Activated CD4-positive, alpha-beta T cell treated with anti-CD3 and anti-CD28 coated beads for 1 hour (primary cell): ENCODE results near the gene UBXN11.
A peak's percentile ranks its signal among the peaks of the same experiment; 100 is the strongest.
"Not testable (repeated sequence)": the region's sequence is repeated elsewhere in the genome, so short reads cannot be mapped to it uniquely, and the experiment has no call there.

Experiments used
- DNase-seq: peaks from one replicate; pipeline ENCODE4 v3.0.0-alpha.2; 2020

The UBXN11 gene

DNA sequence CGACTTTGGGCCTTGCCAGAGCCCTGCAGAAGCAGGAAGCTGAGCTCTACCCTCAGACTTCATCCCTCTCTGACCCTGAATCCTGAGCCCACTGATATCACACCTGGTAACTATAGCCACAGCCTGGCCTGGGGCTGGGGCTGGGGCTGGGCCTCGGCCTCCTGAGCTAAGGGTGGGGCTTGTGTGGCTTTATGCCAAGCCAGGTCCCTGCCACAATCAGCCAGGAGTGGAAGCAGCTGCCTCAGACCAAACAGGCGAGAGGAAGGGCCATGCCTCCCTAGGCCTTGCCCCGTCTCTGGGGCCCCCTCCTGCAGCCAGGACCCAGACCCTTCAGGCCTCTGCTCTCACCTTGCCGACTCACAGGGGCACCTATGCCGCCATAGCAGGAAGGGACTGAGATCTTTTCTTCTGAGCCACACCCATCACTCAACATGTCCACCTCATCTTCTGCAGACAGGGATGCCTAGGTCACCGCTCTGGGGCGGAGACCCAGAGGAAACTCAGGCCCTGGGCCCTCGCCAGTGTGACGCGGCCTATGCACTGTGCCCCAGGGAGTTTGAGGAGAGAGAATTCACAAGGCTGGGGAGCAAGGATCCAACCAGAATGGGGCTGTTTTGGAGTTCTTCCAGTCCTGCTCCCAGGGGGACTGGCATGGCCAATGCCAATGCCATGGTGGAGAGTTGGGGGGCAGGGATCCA is 5.7 kb downstream of the UBXN11 start:
- DNase-seq = no peak

DNA sequence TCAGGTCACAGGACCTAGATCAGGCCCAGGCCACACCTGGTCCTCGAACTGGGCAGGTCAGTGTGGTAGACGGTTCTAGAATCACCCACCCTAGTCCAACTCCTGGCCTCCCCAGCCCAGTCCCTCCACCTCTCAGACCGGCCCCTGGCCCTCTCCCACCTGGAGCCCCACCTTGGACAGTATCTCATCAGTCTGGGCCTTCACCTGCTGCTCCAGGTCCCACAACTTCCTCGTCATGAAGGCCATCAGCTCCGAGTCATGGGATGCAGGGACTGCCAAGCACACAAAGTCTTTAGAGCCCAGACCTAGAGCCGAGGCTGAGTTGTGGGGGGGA is 8.7 kb downstream of the UBXN11 start:
- no peak for DNase-seq

DNA sequence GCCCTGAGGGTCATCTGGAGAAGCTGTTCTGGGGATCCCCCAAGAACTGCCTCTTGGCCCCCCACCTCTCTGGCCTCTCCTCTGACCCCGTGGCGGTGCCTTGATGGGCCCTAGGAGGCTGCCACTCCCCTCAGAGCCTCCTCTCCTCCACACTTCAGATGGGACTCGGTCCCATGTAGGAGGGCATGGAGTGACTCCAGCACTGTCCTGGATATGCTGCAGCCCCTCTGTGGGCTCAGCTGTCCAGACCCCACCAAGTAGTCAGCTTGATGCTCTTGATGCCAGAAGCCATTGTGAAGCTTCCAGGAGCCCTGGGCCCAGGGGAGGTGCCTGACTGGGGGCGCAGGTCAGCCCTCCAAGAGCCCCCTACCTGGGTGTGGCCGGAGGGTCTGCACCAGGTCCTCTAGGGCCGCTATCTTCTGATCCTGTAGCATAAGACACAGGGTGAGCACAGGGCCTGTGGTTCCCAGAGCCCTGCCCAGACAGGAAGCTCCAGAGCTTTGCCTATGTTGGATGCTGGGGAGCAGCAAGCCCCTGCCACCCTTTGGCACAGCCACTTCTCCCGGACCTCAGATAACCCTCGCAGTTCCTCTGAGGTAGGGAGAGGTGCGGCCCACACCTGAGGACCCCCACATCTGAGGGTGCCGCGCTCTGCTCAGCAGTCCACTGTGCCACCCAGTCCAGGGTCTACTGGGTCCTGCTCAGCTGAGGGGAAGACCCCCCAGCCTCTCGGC is 9.2 kb downstream of the UBXN11 start:
- DNase-seq = no peak

DNA sequence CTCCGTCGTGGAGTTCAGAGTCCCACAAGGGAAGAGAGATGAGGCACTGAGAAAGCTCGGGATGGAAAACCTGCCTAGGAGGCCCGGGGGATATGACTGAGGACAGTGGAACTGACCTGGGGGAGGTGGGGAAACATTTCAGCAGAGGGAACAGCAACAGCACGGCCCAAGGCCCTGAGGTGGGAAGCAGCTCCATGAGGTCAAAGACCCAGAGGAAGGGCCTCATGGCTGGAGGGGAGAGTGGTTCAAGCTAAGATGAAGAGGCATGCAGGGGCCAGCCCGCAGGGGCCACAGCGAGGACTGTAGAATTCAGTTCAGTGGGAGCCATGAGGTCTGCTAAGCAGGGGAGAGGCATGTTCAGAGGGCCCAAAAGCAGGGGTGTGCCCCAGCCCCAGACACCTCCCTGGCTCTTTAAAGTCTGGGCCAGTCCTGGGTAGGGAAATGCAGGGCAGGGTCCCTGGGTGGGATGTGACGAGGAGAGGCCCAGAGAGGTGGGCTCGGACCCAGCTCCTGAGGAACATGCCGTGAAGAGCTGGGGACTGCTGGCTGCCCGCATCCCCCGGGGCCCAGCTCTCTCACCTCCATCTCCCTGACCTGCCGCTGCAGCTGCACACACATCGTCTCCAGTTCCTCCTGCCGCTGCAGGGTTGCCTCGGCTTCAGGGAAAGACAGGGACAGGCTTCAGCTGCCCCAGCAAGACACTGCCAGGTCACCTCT is 9.9 kb downstream of the UBXN11 start:
- DNase-seq = no peak

DNA sequence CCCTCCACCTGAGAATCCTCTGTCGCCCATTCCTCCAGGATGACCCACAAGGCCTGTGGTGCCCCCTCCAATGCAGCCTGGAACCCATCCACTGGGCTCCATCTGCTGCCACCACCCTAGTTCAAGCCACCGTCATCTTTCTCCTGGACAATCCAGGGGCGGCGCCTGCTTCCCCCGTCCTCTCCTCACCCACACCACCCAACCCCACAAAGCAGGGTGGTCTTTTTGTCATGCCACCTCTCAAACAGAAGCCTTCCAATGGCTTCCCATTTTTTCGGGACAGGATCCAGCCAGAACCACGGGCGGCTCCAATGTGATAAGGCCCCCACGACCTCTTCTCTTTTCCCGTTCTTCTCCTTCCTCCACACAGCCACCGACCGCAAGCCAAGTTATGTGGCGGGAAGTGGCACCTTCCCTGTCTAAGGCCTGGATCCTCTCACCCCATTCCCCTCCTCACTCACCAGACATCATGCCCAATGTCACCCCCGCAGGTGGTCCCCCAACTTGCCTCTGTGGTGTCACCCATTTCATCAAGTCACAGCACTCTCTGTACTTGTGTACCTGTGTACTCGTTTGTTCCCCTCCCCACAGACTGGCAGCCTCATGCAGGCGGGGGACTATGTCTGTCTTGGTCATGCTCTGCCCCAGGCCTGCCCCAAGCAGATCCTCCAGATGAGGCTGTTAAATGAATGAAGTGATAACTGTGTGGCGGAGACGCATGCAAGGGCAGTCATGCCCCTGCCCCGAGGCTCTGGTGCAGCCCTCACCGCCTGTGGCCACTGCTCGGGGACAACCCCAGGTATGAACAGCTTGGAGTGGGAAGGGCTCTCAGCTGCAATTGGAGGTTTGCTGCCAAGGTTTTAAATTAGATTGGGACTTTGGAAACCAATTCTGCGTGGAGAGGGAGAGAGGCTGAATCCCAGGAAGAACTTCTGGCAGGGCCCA is 11.0 kb downstream of the UBXN11 start:
- no peak for DNase-seq

DNA sequence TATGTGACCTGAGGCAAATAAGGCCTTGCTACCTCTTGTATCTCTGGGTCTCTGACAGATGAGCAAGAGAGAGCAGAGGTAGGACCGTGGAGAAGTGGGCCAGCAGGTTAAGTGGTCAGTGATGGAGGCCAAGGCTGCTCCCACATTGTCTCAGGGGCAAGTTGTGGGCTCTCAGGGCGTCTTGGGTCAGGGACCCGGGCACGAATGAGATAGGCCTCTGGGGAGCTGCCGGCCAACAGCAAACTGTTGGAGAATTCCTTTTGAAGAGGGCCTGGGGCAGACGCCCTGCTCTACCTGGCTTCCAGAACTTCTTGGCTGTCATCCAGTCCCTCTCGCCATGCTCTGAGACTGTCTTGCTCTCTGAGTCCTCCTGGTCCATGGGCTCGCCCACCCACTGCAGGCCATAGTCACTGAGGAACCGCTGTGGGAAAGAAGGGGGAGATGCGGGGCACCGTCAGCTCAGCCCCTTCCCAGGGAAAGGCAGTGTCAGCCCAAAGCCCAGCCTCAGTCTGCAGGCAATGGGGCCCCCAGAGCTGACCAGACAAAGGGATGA is 12.4 kb downstream of the UBXN11 start:
- no peak for DNase-seq

DNA sequence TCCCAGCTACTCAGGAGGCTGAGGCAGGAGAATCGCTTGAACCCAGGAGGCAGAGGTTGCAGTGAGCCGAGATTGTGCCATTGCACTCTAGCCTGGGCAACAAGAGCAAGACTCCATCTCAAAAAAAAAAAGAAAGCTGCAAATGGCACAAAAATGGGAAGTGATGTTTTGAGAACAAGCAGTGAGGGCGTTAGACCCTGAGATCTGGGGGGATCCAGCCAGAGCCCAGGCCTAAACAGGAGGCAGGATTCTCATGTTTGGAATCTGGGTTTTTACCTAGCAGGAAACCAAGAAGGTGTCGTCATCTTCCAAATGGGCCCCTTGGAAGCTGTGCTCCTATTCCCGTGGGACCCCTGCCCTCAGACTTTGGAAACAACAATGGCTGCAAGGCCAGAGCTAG is 13.7 kb downstream of the UBXN11 start:
- not testable (repeated sequence) for DNase-seq

DNA sequence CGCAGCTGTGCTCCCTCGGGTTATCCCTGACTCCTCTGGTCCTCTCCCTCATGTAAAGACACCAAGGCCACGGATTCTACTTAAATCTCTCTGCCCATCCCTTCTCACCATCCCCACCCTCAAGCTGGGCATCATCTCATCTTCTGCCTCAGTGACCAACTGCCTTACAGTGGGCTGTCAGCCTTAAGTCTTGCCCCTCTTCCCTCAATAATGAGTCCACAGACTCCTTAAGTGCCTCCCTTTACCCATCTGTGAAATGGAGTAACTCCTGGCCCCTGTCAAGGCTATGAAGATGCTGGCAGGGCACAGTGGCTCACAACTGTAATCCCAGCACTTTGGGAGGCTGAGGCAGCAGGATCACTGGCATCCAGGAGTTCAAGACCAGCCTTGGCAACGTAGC is 14.5 kb downstream of the UBXN11 start:
- DNase-seq = no peak

DNA sequence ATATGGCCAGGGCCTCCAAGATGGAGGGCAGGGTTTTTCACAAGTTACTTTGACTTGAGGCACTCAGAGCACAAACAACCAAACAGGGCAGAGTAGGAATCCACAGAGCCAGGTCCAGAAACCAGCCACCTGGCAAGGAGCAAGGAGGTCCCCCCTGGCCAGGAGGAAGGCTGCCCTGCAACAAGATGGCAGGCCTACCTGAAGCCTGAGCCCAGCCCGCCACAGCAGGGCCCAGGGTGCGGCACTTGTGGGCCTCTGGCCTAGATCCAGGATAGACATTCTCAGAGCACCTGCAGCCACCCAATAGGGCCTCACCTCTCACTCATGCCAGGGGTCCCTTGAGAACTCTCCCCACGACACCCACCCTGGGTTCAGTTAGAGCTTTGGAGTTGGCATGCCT is 15.0 kb downstream of the UBXN11 start:
- no peak for DNase-seq

DNA sequence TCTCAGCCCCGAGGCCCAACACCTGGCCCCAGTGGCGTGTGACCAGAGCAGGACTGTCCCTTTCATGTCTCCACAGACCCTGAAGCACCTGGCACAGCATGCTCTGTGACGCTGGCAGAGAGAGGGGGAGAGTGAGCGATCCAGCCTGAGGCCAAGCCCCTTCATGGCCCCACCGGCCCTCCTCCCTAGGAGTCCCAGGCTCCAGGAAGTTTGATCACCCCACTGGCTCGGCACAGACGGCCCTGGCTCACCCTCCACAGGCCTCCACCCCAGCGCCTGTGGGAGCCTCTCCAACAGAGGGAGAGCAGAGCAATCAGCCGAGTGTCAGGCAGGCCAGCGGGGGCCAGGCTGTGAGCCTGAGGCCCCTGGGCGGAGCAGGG is 15.6 kb downstream of the UBXN11 start:
- DNase-seq = no peak

DNA sequence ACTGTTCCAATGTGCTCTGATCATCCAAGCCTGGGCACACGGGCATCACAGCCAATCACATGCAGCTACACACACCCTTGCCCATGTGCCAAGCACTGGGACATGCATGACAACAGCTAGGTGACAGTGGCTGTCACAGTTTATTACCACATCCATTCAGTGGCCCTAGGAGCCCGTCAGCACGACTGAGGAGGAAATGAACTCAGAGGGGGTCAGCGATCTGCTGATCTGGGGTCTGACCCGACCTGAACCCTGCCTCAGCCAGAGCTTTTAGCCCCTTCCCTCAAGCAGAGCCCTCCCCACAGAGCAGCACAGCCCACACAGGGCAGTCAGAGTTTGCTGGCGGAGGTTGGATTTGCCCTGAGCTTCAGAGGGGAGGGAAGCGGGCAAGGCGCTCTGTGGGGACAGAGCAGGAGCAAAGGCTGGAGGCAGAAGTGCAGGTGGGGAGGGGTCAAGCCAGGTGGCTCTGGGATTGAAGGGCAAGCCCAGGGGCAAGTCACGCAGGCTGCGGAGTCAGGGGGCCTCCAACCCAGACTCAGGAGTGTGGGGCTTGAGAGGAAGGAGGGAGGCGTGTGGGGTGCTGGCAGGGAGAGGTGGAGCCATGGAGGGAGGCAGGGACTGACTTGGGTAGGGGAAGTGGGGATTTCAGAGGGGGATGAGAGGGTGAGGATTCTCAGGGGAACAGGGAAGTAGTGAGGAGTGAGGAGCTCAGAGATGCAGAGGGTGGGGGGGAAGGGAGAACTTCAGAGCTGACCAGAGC is 16.1 kb downstream of the UBXN11 start:
- no peak for DNase-seq

DNA sequence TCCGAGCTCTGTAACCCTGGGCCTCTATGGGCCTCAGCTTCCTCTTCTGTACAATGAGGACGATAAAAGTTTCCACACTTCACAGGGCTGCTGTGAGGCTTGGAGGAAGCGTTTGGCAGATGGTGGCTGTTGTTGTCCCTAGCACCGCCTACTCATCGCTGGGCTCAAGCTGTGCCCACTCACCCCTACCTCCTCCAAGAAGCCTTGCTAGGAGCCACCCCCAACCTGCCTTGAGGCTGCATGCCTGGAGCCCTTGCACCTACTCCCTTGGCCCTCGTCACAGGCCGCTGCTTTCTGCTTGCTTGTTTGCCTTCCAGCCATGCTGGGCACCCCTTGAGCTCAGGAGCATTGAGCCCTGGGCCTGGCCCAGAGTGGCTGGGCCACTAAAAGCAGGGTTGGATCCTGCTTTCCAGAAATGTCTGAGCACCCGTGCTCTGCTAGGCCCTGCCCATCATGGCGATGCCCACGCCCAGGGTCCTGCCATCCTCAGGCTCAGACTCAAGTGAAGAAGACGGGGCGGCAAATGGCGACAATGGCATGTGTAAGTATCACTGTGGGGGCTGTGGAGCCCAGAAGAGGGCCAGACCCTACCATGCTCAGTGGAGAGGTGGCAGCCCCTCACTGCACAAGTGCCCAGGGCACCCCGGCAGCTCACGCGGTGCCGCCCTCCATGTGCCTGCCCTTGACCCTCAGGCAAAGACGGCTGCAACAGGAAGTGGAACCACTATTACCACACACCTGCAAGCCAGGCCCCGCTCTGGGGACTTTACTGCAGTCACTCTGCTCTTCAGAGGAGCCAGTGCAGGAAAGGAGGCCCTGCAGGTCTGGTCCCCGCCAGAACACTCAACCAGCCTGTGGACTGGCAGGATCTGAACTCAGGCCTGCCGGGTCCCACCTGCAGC is 17.0 kb downstream of the UBXN11 start:
- DNase-seq = no peak

DNA sequence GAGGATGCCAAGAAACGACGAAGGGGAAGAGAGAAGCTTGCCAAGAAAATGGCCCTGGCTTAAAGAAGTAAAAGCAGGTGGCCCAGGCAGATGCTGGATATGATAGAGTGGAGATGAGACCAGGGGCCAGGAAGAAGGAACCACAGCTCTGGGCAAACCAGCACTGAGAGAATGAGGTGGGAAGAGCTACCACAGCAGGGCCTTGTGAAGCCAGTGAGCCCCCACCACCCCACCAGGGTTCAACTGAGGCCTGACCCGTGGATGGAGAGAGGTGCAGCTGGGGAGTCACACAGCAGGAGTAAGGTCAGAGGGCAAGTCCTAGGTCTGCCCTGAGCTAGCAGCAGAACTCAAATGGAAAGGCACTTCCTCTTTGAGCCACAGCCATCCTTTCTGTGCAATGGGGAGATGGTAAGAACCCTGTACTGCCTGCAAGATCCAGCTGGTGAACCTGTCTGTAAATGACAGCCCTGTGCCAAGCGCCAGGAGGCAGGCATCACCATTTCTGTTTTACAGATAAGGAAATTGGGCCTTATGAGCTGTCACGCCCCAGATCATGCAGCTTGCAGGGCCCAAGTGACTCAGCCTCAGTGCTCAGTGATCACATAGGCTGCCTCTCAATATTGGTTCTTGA is 18.0 kb downstream of the UBXN11 start:
- peak; percentile 58 for DNase-seq

DNA sequence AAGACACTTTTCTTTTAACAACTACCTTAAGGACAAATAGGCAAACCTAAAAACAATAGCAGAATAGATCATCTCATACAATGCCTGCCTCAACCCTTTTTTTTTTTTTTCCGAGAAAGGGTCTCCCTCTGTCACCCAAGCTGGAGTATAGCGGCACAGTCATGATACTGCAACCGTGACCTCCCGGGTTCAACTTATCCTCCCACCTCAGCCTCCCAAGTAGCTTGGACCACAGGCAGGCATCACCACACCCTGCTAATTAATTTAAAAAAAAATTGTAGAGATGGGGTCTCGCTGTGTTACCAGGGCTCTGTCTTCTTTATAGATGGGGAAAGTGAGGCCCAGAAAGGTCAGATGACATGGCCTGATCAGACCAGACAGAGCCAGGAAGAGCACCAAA is 18.6 kb downstream of the UBXN11 start:
- no peak for DNase-seq

DNA sequence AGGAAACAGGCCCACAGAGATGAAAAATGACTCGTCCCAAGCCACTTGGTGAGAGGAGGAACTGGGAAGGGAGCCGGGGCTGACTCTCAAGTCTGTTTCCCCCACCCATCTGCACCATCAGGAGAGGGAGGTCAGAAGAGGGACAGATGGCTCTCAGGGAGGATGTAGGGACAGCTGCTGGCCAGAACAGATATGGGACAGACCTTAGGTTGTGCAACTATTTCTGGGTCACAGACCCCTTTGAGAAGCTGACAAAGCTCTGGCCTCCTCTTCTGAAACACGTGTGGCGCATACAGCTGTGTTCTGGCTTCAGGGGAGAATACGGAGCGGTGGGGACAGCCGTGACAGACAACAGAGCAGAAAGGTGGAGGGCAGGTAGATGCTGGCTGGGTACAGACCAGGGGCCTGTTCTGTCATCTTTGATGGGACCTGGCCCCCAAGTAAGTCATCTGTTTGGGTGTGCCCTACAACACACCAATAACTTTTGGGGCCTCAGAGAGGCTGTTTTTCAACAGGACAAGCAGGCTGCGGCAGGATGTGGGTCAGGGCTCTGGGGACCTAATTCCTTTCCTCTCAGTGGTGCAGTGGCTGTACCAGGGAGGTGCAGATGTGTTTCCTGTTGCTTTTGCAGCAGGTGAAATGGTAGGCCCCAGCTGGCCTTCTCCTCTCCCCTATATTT is 19.3 kb downstream of the UBXN11 start:
- DNase-seq = peak; percentile 40

DNA sequence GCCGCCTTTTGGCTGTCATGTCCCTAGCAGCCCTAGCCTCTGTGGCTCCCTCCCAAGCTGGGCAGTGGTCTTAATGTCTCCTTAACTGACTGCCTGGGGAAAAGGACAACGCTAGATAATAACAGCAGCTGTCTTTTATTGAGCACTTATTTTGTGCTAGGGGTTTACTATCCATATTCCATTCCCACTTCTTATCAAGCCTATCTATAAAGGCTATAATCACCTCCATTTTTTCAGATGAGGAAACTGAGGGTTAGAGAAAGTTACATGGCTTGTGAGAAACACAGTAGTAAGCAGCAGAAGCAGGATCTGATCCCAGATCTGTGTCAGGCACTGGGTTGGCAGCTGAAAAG is 20.4 kb downstream of the UBXN11 start:
- no peak for DNase-seq

DNA sequence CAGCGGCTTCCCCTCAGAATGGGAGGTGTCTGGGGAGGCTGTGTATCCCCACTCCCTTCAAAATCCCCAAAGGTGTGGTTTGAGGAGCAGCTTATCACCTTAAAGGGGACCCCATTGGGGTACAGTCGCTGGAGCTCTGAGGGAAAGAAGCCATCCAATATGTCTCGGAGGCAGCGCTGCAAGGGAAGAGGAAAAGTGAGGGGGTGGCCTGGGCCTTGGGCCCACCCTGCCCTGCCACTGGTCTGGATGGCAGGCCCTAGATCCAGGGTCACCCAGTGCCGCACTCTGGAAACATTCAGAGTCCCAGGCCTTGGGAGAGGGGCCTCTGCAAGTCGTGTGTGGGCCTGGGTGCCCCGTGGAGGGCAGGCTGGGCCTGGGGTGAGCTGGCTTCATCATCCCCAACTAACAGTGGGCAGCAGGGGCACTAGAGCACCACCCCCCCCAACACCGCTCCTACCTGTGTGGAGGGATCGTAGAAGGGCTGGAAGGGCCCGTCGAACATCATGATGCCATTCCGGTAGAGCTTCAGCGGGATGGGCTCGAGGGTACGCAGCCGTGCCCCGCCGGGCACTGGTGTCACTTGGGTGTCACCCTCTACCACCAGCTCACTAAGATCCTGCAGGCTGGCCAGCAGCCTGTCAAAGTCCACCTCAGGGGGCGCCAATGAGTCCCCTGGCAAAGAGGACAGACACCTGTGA is 20.9 kb downstream of the UBXN11 start:
- no peak for DNase-seq

DNA sequence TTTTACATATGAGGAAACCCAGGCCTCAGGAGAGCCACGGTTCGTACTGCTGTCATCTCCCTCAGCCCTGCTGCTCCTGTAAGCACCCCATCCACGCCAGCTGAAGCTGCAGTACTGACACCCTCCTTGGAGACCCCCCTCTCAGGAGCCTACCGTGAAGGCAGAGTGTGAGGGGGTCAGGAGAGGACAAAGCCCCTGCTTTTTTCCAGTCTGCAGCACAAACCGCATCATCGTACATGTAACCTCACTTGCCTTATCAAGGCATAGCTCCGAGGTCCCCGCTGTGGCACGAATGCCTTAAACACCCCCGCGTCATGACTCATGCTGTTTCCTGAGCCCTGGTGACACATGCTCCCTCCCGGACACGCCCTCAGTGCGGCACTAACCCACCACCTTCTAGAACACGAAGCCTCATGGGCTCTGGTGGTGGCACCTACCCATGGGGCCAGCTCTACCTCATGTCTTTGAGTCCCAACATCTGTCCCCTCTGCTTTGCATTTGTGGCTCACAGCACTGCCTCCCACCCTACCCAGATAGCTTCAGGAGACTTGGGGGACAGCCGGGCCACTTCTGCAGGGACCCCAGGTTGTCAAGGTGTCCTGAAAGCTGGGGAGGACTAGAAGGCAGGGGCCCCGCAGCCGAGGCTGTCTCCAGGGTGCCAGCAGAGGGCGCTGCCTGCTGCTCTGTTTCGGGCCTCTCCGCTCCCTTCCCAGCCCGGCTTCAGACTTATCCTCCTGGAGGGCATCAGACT is 21.7 kb downstream of the UBXN11 start:
- peak; percentile 94 for DNase-seq
